CD4-positive, alpha-beta T cell treated with Interleukin-2 at 100 ng/mL for 4 hours (primary cell): Measurements from ENCODE around the gene CACNA2D3.
"Not testable (repeated sequence)": the region's sequence is repeated elsewhere in the genome, so short reads cannot be mapped to it uniquely, and the experiment has no call there.

Experiments
- DNase-seq: peaks from one replicate; pipeline ENCODE4 v3.0.0-alpha.2; 2020; ENCODE audit warnings: low spot score

Gene CACNA2D3

GRCh38 chr3:54122324-54123002 lies at the start of gene CACNA2D3:
Gene CACNA2D3 (plus strand): TSS chr3:54122552.
- no peak for DNase-seq

GRCh38 chr3:54073386-54073785 lies 49.0 kb upstream of the CACNA2D3 start:
- no peak for DNase-seq

- DNase-seq: no peak
These were observed 43.0 kb upstream of the CACNA2D3 start for GRCh38 chr3:54079314-54079713.

- DNase-seq: no peak
These were observed 42.5 kb upstream of the CACNA2D3 start for GRCh38 chr3:54079730-54080325.

GRCh38 chr3:54083921-54084320 lies 38.4 kb upstream of the CACNA2D3 start:
- DNase-seq: no peak

GRCh38 chr3:54085936-54086335 lies 36.4 kb upstream of the CACNA2D3 start:
- DNase-seq: no peak

GRCh38 chr3:54086652-54087405 lies 35.5 kb upstream of the CACNA2D3 start:
- DNase-seq: no peak

- DNase-seq: no peak
These were observed 34.6 kb upstream of the CACNA2D3 start for GRCh38 chr3:54087581-54088410.

- DNase-seq: no peak
These were observed 28.7 kb upstream of the CACNA2D3 start for GRCh38 chr3:54093491-54094248.

- DNase-seq: no peak
These were observed 27.4 kb upstream of the CACNA2D3 start for GRCh38 chr3:54094926-54095325.

GRCh38 chr3:54099381-54099780 lies 23.0 kb upstream of the CACNA2D3 start:
- DNase-seq: no peak

- DNase-seq: no peak
These were observed 18.3 kb upstream of the CACNA2D3 start for GRCh38 chr3:54104084-54104483.

GRCh38 chr3:54116129-54116528 lies 6.2 kb upstream of the CACNA2D3 start:
- DNase-seq: not testable (repeated sequence)

GRCh38 chr3:54120657-54121413 lies 1.5 kb upstream of the CACNA2D3 start:
- no peak for DNase-seq

- no peak for DNase-seq
These were observed 683 bp upstream of the CACNA2D3 start for GRCh38 chr3:54121414-54122323.

GRCh38 chr3:54123003-54123775 lies 837 bp downstream of the CACNA2D3 start:
- no peak for DNase-seq

- no peak for DNase-seq
These were observed 1.4 kb downstream of the CACNA2D3 start for GRCh38 chr3:54123776-54124196.

- no peak for DNase-seq
These were observed 2.9 kb downstream of the CACNA2D3 start for GRCh38 chr3:54125300-54125699.

- DNase-seq: no peak
These were observed 4.2 kb downstream of the CACNA2D3 start for GRCh38 chr3:54126551-54126950.
